ENCODE measurements around the gene FARS2.

Gene FARS2

GRCh38 chr6:5318617-5319272, 57.4 kb downstream of the FARS2 start:
- TF ChIP-seq, protein P1, sequence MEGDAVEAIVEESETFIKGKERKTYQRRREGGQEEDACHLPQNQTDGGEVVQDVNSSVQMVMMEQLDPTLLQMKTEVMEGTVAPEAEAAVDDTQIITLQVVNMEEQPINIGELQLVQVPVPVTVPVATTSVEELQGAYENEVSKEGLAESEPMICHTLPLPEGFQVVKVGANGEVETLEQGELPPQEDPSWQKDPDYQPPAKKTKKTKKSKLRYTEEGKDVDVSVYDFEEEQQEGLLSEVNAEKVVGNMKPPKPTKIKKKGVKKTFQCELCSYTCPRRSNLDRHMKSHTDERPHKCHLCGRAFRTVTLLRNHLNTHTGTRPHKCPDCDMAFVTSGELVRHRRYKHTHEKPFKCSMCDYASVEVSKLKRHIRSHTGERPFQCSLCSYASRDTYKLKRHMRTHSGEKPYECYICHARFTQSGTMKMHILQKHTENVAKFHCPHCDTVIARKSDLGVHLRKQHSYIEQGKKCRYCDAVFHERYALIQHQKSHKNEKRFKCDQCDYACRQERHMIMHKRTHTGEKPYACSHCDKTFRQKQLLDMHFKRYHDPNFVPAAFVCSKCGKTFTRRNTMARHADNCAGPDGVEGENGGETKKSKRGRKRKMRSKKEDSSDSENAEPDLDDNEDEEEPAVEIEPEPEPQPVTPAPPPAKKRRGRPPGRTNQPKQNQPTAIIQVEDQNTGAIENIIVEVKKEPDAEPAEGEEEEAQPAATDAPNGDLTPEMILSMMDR (IDR thresholded peaks at IDR 0.05): no peak
- Histone ChIP-seq H3K4me3 (ENCODE audit: low read depth in 1 of 2, low read length in 1 of 2) (no peak overlapping the region), H3K27me3 (no peaks in the 10 kb centered on the region), H3K27ac (no peak overlapping the region), H3K36me3 (no peaks in the 10 kb centered on the region), H3K9me3 (no peaks in the 10 kb centered on the region), H3K4me1 (ENCODE audit: control insufficient read depth in 1 of 2, insufficient read depth in 1 of 2, low read depth in 1 of 2, low read length in 1 of 2) (peaks cover 11 to 16% of the 10 kb centered on the region in 2 experiments)

GRCh38 chr6:5323979-5324378, 62.7 kb downstream of the FARS2 start:
- TF ChIP-seq, protein P1 (IDR thresholded peaks at IDR 0.05): no peak
- H3K27ac ChIP-seq: no peak overlapping the region
- H3K4me3 ChIP-seq (ENCODE audit: low read depth in 1 of 2, low read length in 1 of 2): no peak overlapping the region

GRCh38 chr6:5325173-5325572, 63.9 kb downstream of the FARS2 start:
- Histone ChIP-seq H3K4me1 (ENCODE audit: control insufficient read depth in 1 of 2, insufficient read depth in 1 of 2, low read depth in 1 of 2, low read length in 1 of 2) (peaks cover 11 to 14% of the 10 kb centered on the region in 2 experiments), H3K36me3 (no peaks in the 10 kb centered on the region), H3K27me3 (no peaks in the 10 kb centered on the region), H3K4me3 (ENCODE audit: low read depth in 1 of 2, low read length in 1 of 2) (no peak overlapping the region), H3K9me3 (no peaks in the 10 kb centered on the region), H3K27ac (no peak overlapping the region)
- TF ChIP-seq, protein P1 (IDR thresholded peaks at IDR 0.05): no peak

More at GRCh38 chr6:5323979-5324378, 62.7 kb downstream of the FARS2 start:
- Histone ChIP-seq H3K9me3 (no peaks in the 10 kb centered on the region), H3K36me3 (no peaks in the 10 kb centered on the region), H3K27me3 (no peaks in the 10 kb centered on the region), H3K4me1 (ENCODE audit: control insufficient read depth in 1 of 2, insufficient read depth in 1 of 2, low read depth in 1 of 2, low read length in 1 of 2) (peaks cover 11 to 16% of the 10 kb centered on the region in 2 experiments)

DNA sequence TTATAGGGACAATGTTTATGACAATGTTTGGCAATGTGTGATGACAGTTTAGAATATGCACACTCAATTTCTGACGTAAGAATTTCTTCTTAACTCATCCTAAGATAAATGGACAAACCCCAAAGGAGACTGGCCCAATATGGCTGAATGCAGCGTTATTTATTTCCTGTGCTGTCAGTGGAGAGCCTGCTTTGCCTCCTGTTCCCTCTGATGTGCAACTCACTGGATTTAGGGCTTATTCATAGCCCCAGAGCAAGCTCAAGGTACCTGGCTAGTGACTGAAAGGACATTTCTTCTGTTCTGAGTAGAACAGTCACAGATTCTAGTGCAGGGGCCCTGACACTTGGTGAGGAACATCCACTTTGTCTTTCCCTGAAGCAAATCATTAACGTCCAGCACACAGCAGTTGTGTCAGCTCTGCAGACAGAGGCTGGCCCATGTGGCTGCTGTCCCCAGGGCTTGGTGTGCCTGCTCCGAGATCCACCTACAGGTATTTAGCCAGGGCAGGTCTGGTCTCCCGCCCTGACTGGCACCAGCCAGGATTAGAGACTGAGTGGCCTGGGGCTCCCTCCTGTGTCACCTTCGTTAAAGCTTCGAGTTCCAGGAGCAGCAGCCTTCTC, 64.8 kb downstream of the FARS2 start:
- peaks cover 2 to 4% of the 10 kb centered on the region in 2 experiments for H3K4me1 ChIP-seq (ENCODE audit: control insufficient read depth in 1 of 2, insufficient read depth in 1 of 2, low read depth in 1 of 2, low read length in 1 of 2)
- H3K27me3 ChIP-seq: no peaks in the 10 kb centered on the region
- TF ChIP-seq, protein P1 (IDR thresholded peaks at IDR 0.05): no peak
- H3K4me3 ChIP-seq (ENCODE audit: low read depth in 1 of 2, low read length in 1 of 2): no peak overlapping the region
- no peaks in the 10 kb centered on the region for H3K36me3 ChIP-seq
- H3K27ac ChIP-seq: no peak overlapping the region
- no peaks in the 10 kb centered on the region for H3K9me3 ChIP-seq

DNA sequence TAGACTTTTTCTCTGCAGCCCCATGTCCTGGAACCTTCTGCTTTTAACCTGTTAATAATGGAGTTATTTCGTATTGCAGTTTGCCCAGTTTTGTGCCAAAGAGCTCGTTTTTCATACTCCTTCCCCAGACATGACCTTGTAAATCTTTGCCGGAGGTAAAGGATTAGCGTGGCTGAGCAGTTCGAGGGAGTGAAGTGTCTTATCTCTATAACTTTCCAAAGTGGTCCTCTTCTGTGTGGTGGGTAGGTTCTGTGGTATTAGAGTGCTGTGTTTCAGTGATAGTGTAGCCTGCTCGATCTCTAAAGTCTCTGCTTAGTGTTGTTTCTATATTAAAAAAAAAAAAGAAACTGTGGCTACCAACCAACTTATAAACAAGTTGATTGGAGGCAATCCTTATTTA, 67.5 kb downstream of the FARS2 start:
- Histone ChIP-seq H3K4me1 (ENCODE audit: control insufficient read depth in 1 of 2, insufficient read depth in 1 of 2, low read depth in 1 of 2, low read length in 1 of 2) (no peaks in the 10 kb centered on the region), H3K9me3 (no peaks in the 10 kb centered on the region), H3K27ac (no peak overlapping the region), H3K4me3 (ENCODE audit: low read depth in 1 of 2, low read length in 1 of 2) (no peak overlapping the region), H3K27me3 (no peaks in the 10 kb centered on the region), H3K36me3 (no peaks in the 10 kb centered on the region)
- TF ChIP-seq, protein P1 (IDR thresholded peaks at IDR 0.05): no peak

All from neutrophil (primary cell).